HepG2 (cell line): Measurements from ENCODE around the gene PRKG1. TPM values are rescaled to one million over a fixed set of nuclear protein-coding genes. Genes with fewer than 3 reads are reported as not detected.

Experiments used
- ATAC-seq: fragments of 200-7000 bp; cut with Tn5 transposase; 3 replicates; pipeline ENCODE4 v1.9.1; 2020; ENCODE audit warnings: mild to moderate bottlenecking, moderate library complexity
- BruUV-seq: library from RNA; stranded (reverse); fragments of 400-500 nt; replicated peaks from 2 replicates; lab custom pipeline; 2021; lab: Mats Ljungman, UMichigan
- CTCF ChIA-PET: fragments of 300-600 bp; formaldehyde crosslinking; extraction: SDS; loops from one replicate; lab custom pipeline; 2021; ENCODE audit warnings: low total read pairs, inconsistent platforms, low intra/inter-chr PET ratio; lab: Yijun Ruan, JAX
- POLR2A ChIA-PET: fragments of 350-600 bp; sonication (Branson Sonifier 250); formaldehyde crosslinking; loops from one replicate; lab custom pipeline; 2020; ENCODE audit warnings: antibody characterized with exemption, inconsistent platforms; lab: Yijun Ruan, JAX
- DNase-seq: peaks from one replicate; pipeline ENCODE4 v3.0.0-alpha.2; 2015; ENCODE audit warnings: low spot score
- FAIRE-seq: peaks from 3 replicates; lab custom pipeline; 2011; peaks lifted over from hg19 to GRCh38; lab: Jason Lieb, UNC
- H2AFZ ChIP-seq: one replicate; pipeline ENCODE4 v1.6.1; 2011; ENCODE audit warnings: low read length, inconsistent platforms
- H3K27ac ChIP-seq: fragments of 300-600 bp; 3 replicates; pipeline ENCODE4 v1.8.0; 2011; ENCODE audit warnings: mixed run types, mild to moderate bottlenecking, mixed read lengths, low read length, inconsistent platforms; ENCODE audit not compliant: insufficient read depth; ENCODE audit errors: extremely low read length
- H3K27me3 ChIP-seq, 2 experiments: fragments of 200-600 bp in 1 of 2; 2 replicates in 1 of 2; 3 replicates in 1 of 2; pipeline versions ENCODE4 v1.6.0 to v1.8.0; 2011; ENCODE audit warnings: low read length in 2 of 2, mild to moderate bottlenecking in 2 of 2, moderate library complexity in 2 of 2, inconsistent platforms in 1 of 2; ENCODE audit not compliant: insufficient read depth in 2 of 2, control insufficient read depth in 1 of 2
- H3K36me3 ChIP-seq, 2 experiments: fragments of 200-600 bp in 1 of 2; replicated peaks in 1 of 2; 2 replicates in 1 of 2; 3 replicates in 1 of 2; pipeline versions ENCODE4 v1.5.1 to v1.8.0; 2011; ENCODE audit warnings: low read length in 2 of 2, inconsistent platforms in 1 of 2; ENCODE audit not compliant: insufficient read depth in 2 of 2, control insufficient read depth in 1 of 2
- H3K4me1 ChIP-seq: 2 replicates; pipeline ENCODE4 v1.5.1; 2012; ENCODE audit warnings: low read length, inconsistent platforms; ENCODE audit not compliant: insufficient read depth
- H3K4me2 ChIP-seq: 2 replicates; pipeline ENCODE4 v1.6.0; 2011; ENCODE audit warnings: low read depth, low read length, inconsistent platforms
- H3K4me3 ChIP-seq, 3 experiments: fragments of 200-600 bp in 1 of 3; sonication (generic), shearing (Covaris generic) in 1 of 3; replicated peaks in 1 of 3; 2 replicates each; pipeline ENCODE4 v1.5.1; 2011 to 2016; ENCODE audit warnings: low read length in 3 of 3, inconsistent platforms in 2 of 3, low read depth in 2 of 3, mild to moderate bottlenecking in 2 of 3, control low read depth in 1 of 3, mixed read lengths in 1 of 3; ENCODE audit not compliant: insufficient read depth in 1 of 3
- H3K79me2 ChIP-seq: one replicate; pipeline ENCODE4 v1.6.1; 2011; ENCODE audit warnings: low read length, inconsistent platforms; ENCODE audit not compliant: insufficient read depth
- H3K9ac ChIP-seq: 2 replicates; pipeline ENCODE4 v1.6.0; 2011; ENCODE audit warnings: mild to moderate bottlenecking, low read depth, low read length, inconsistent platforms; ENCODE audit not compliant: insufficient read depth
- H3K9me3 ChIP-seq: 2 replicates; pipeline ENCODE4 v1.5.1; 2012; ENCODE audit warnings: mild to moderate bottlenecking, low read length
- H4K20me1 ChIP-seq: 2 replicates; pipeline ENCODE4 v1.6.0; 2011; ENCODE audit warnings: inconsistent platforms, mild to moderate bottlenecking, low read length, moderate library complexity; ENCODE audit not compliant: insufficient read depth
- AKAP8 ChIP-seq: sonication (generic); formaldehyde crosslinking; IDR thresholded peaks from 2 replicates; pipeline ENCODE4 v1.5.1; 2020; ENCODE audit warnings: mild to moderate bottlenecking, missing genetic modification reagents
- AKNA ChIP-seq: sonication (generic); formaldehyde crosslinking; IDR thresholded peaks from 2 replicates; pipeline ENCODE4 v1.4.0; 2020; ENCODE audit warnings: missing genetic modification reagents, borderline replicate concordance
- CBX1 ChIP-seq: IDR thresholded peaks from one replicate; pipeline ENCODE4 v1.6.1; 2016; ENCODE audit warnings: antibody characterized with exemption, low read depth
- GMEB2 ChIP-seq: IDR thresholded peaks from 2 replicates; pipeline ENCODE4 v1.6.1; 2016; ENCODE audit warnings: missing biosample characterization, missing genetic modification reagents, low read depth
- MED8 ChIP-seq: sonication (generic); formaldehyde crosslinking; IDR thresholded peaks from 2 replicates; pipeline ENCODE4 v1.8.1; 2023; ENCODE audit warnings: mild to moderate bottlenecking, missing genetic modification reagents; ENCODE audit not compliant: insufficient replicate concordance
- MLLT10 ChIP-seq: sonication (generic); formaldehyde crosslinking; IDR thresholded peaks from 2 replicates; pipeline ENCODE4 v1.4.0; 2020; ENCODE audit warnings: missing genetic modification reagents
- MTERF4 ChIP-seq: sonication (generic); formaldehyde crosslinking; IDR thresholded peaks from 2 replicates; pipeline ENCODE4 v1.8.0; 2023; ENCODE audit warnings: mild to moderate bottlenecking, missing genetic modification reagents
- RBAK ChIP-seq: sonication (generic); formaldehyde crosslinking; IDR thresholded peaks from 2 replicates; pipeline ENCODE4 v1.5.1; 2020; ENCODE audit warnings: mild to moderate bottlenecking, missing genetic modification reagents
- SETDB1 ChIP-seq: sonication (generic); formaldehyde crosslinking; IDR thresholded peaks from 2 replicates; pipeline ENCODE4 v1.5.1; 2020; ENCODE audit warnings: missing genetic modification reagents, mild to moderate bottlenecking, borderline replicate concordance
- SRY ChIP-seq: sonication (generic); formaldehyde crosslinking; IDR thresholded peaks from 2 replicates; pipeline ENCODE4 v1.8.0; 2022; ENCODE audit warnings: mild to moderate bottlenecking, missing genetic modification reagents
- ZNF232 ChIP-seq: sonication (generic); formaldehyde crosslinking; IDR thresholded peaks from 2 replicates; pipeline ENCODE4 v1.4.0; 2020; ENCODE audit warnings: missing genetic modification reagents, borderline replicate concordance
- ZNF251 ChIP-seq: sonication (generic); formaldehyde crosslinking; IDR thresholded peaks from 2 replicates; pipeline ENCODE4 v1.9.0; 2021; ENCODE audit warnings: mild to moderate bottlenecking, missing genetic modification reagents
- ZNF296 ChIP-seq: sonication (generic); formaldehyde crosslinking; conservative IDR thresholded peaks from 2 replicates; pipeline ENCODE4 v1.5.0; 2020; ENCODE audit warnings: mild to moderate bottlenecking, missing genetic modification reagents
- WGBS: methylation state at CpG from one replicate; pipeline ENCODE4 v1.1.6; 2017; ENCODE audit warnings: low lambda C conversion rate; 5-methylcytosine and 5-hydroxymethylcytosine counted together
- in situ Hi-C: cut with HindIII; loops from 2 replicates; pipeline ENCODE4 v1.10.0; 2017; ENCODE audit warnings: low pct_unique_long_range_greater_than_20kb; ENCODE audit not compliant: extremely low pct_ligation_motif_present
- intact Hi-C: fragments of 100-400 bp; cut with micrococcal nuclease; formaldehyde crosslinking; loops from one replicate; pipeline ENCODE4 v1.10.0; 2022; ENCODE audit not compliant: unreplicated experiment
- polyA plus RNA-seq, 8 experiments: library from polyadenylated mRNA; depleted of rRNA in 3 of 8; stranded (reverse) in 7 of 8; unstranded in 1 of 8; fragments of >200 nt; fragmentation: Illumina TruSeq in 4 of 8; extraction: Trizol in 4 of 8; gene quantifications; 2 replicates each; pipeline versions ENCODE4 v1.2.1 to v1.2.3, GENCODE V29; 2011 to 2016; ENCODE audit warnings: low read depth in 4 of 8, missing spikeins in 1 of 8, mixed read lengths in 1 of 8; ENCODE audit not compliant: insufficient read depth in 1 of 8
- total RNA-seq, 5 experiments: library from RNA; depleted of rRNA; stranded (reverse); fragments of >200 nt; fragmentation: Illumina TruSeq; extraction: Trizol; gene quantifications; 2 replicates each; pipeline ENCODE4 v1.2.3, GENCODE V29; 2016; ENCODE audit warnings: low read depth in 1 of 5

Gene PRKG1
- total and polyA plus RNA-seq, 2 of the 13 experiments (the other 11 are each of a cell fraction or from before 2014, with no cell fraction given) = 0.01 TPM; not detected in 1

- Histone ChIP-seq H3K27me3 (no peaks in the 10 kb centered on the region), H3K79me2 (no peaks in the 10 kb centered on the region), H3K4me1 (no peaks in the 10 kb centered on the region), H3K9ac (no peak overlapping the region), H3K9me3 (no peaks in the 10 kb centered on the region), H3K4me3 (no peak overlapping the region), H3K27ac (no peak overlapping the region), H3K36me3 (no peaks in the 10 kb centered on the region), H4K20me1 (no peaks in the 10 kb centered on the region), H2AFZ (no peak overlapping the region), H3K4me2 (no peak overlapping the region)
- 5% methylated on average over 5 of the region's 5 CpGs for WGBS
- POLR2A ChIA-PET = no interaction called here
- intact Hi-C loops (no loop called here), in situ Hi-C loops (no loop called here)
- CTCF ChIA-PET = no interaction called here
- DNase-seq (no peak), FAIRE-seq (no peak), ATAC-seq (no peak)
- BruUV-seq = no TSS peak
- no peak for TF ChIP-seq AKNA (CRISPR knock-in tag)
- no peak for TF ChIP-seq GMEB2 (CRISPR knock-in tag)
- no peak for TF ChIP-seq AKAP8 (CRISPR knock-in tag)
- TF ChIP-seq MED8 = no peak
- no peak for TF ChIP-seq ZNF251 (CRISPR knock-in tag)
- TF ChIP-seq ZNF296 (CRISPR knock-in tag) = no peak
- no peak for TF ChIP-seq RBAK (CRISPR knock-in tag)
- no peak for TF ChIP-seq MTERF4
- no peak for TF ChIP-seq SETDB1 (CRISPR knock-in tag)
- no peak for TF ChIP-seq ZNF232 (CRISPR knock-in tag)
- no peak for TF ChIP-seq SRY (CRISPR knock-in tag)
- TF ChIP-seq MLLT10 (CRISPR knock-in tag) = no peak
- TF ChIP-seq CBX1 = no peak
Observed at GRCh38 chr10:51230887-51231585, 156.7 kb downstream of the PRKG1 start.
